Fibroblast of pulmonary artery (primary cell): ENCODE results near the gene MRPS27.

ENCODE experiments used
- DNase-seq: peaks from one replicate; pipeline ENCODE4 v3.0.0-alpha.2; 2010; ENCODE audit warnings: low read depth
- H3K4me3 ChIP-seq: replicated peaks from 2 replicates; pipeline ENCODE4 v1.5.1; 2011; ENCODE audit warnings: low read depth, mild to moderate bottlenecking, control low read depth, low read length, moderate library complexity
- CTCF ChIP-seq: IDR thresholded peaks from 2 replicates; pipeline ENCODE4 v1.5.1; 2011; ENCODE audit warnings: mild to moderate bottlenecking, control low read depth, low read length, inconsistent platforms; ENCODE audit errors: missing control alignments

Gene MRPS27

DNA sequence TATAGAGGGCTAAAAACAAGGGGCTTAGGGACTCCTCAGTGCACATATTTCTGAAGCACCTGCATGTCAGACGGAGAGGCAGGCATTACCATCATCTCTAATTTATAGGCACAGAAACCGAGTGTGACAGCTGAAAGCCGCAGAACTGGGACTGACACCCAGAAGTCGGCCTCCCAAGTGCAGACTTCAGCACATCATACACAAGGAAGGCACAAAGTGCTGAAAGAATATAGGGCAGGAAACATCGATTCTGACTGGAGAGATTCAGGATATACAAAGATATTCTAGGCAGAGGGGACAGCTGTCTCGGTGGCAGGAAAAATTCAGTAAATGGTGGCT lies 11.2 kb downstream of the MRPS27 start:
- H3K4me3 ChIP-seq = no peak overlapping the region
- no peak for TF ChIP-seq CTCF

GRCh38 chr5:72307968-72308852 lies 11.8 kb downstream of the MRPS27 start:
- DNase-seq = peak; percentile 99
- H3K4me3 ChIP-seq = peak overlapping the region; percentile 72

More for the DNA sequence above, 11.2 kb downstream of the MRPS27 start:
- no peak for DNase-seq

DNA sequence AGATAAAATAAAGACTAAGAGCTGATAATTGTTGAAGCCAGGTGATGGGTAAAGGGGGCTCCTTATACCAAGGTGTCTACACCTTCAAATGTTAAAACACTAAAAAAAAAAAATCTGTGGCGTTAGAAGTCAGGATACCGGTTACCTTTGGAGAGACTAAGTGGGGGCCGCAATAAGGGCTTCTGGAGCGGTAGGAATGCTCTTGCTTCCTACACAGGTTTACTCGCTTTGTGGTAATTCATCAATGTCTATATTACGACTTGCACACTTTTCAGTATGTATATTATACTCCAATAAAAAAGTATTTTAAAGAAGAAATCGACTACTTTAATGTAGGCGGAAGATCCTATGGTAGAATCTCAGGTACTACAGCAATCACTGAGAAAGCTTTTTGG lies 12.5 kb downstream of the MRPS27 start:
- TF ChIP-seq CTCF = no peak
- H3K4me3 ChIP-seq = peak overlapping the region; percentile 72
- no peak for DNase-seq

More at GRCh38 chr5:72307968-72308852, 11.8 kb downstream of the MRPS27 start:
- peak; percentile 66 for TF ChIP-seq CTCF

- no peak for TF ChIP-seq CTCF
- H3K4me3 ChIP-seq = no peak overlapping the region
- DNase-seq = no peak
Observed at GRCh38 chr5:72305194-72306142, 14.6 kb downstream of the MRPS27 start.

DNA sequence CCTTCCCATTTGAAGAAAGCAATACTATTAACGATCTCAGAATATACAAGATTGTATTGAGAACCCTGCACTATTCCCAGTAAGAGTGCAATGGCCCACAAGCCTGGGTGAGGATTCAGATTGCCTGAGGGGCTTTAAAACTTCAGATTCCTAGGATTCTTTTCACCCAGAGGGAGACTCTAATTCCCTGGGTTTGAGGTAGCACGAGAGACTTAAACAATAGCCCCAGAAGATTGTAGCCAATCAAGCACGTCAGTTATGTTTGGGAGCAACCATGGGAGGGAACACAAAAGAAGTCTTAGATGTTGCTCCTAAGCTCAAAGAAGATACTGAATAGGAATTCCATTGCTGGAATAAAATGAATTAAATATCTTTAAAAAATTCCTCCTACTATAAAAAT lies 17.9 kb downstream of the MRPS27 start:
- no peak overlapping the region for H3K4me3 ChIP-seq
- DNase-seq = no peak
- no peak for TF ChIP-seq CTCF

- no peak overlapping the region for H3K4me3 ChIP-seq
- DNase-seq = no peak
- TF ChIP-seq CTCF = no peak
Observed at GRCh38 chr5:72301557-72301956, 18.5 kb downstream of the MRPS27 start.
